Measurements from ENCODE around the gene YTHDF2. TPM values are rescaled to one million over a fixed set of nuclear protein-coding genes. Genes with fewer than 3 reads are reported as not detected.

The YTHDF2 gene
- total RNA-seq, 1 experiment from 2014 or later, result 90.6 TPM

DNA sequence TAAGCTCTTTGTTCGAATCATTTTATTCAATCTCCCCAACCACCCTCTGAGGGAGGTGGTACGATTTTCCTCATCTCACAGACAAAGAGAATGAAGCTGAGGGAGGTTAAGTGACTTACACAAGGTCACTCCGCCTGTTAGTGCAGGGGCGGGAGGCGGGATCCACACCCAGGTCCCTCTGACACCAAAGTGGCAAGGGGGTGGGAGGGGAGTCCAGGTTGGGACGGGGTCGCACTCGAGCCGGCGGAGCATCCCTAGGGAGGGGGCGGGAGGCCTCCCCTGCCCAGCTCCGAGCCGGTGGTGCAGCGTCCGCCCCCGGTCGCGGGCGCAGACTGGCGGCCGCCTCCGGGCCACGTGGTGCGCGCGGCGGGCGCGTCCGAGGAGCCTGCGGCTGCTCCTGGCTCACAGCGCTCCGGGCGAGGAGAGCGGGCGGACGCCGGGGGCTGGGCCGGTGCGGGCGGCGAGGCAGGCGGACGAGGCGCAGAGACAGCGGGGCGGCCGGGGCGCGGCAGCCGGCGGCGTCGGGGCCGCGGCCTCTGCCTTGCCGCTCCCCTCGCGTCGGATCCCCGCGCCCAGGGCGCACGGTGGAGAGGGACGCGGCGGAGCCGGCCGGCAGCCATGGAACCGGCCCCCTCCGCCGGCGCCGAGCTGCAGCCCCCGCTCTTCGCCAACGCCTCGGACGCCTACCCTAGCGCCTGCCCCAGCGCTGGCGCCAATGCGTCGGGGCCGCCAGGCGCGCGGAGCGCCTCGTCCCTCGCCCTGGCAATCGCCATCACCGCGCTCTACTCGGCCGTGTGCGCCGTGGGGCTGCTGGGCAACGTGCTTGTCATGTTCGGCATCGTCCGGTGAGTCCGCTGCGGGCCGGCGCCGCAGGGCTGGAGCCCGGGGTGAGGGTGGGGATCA, 75.3 kb downstream of the YTHDF2 start, which contains the start of gene OPRD1:
OPRD1 (plus strand) TSS at position 405 of the 903 bp plus-strand sequence; CDS start at position 619, 214 bp downstream.
- H3K9ac ChIP-seq (ENCODE audit: low read length), result no peak within 1 kb of the TSS
- H3K9me2 ChIP-seq (ENCODE audit: insufficient read depth), result no peaks in the 10 kb centered on the region
- ATAC-seq (no peak), DNase-seq (ENCODE audit: low read depth, low spot score) (no peak)
- ChIA-PET CTCF (no interaction called here), POLR2A (no interaction called here), RAD21 (ENCODE audit: low non-redundant PET in 1 of 2, low total read pairs in 2 of 2, uncharacterized antibody in 2 of 2, unreplicated experiment in 2 of 2) (no interaction called here)
- H3K4me3 ChIP-seq (replicated peaks in 1 of 2; ENCODE audit: low read depth in 1 of 2, low read length in 2 of 2), result no peak within 1 kb of the TSS
- no peak within 1 kb of the TSS for H3K27ac ChIP-seq (ENCODE audit: low read depth, low read length)
- no peaks in the 10 kb centered on the region for H3K79me2 ChIP-seq (ENCODE audit: insufficient read depth, low read length)
- H3K4me1 ChIP-seq (ENCODE audit: control insufficient read depth in 1 of 2, insufficient read depth in 2 of 2, low read length in 2 of 2), result no peaks in the 10 kb centered on the region
- H3K27me3 ChIP-seq (ENCODE audit: insufficient read depth, low read length), result 0 out of 2 replicates have a peak, but pooled peaks cover 4% of the 10 kb centered on the region
- TF ChIP-seq POLR2A (IDR thresholded peaks at IDR 0.05; ENCODE audit: borderline replicate concordance, extremely low read depth, insufficient read depth, insufficient read length), result no peak
- TF ChIP-seq EZH2phosphoT487 (IDR thresholded peaks at IDR 0.05; ENCODE audit: borderline replicate concordance), result no peak
- no peak for TF ChIP-seq ZNF274 (IDR thresholded peaks at IDR 0.05; ENCODE audit: low read depth, low read length)
- no peak for TF ChIP-seq SIN3A (IDR thresholded peaks at IDR 0.05; ENCODE audit: low read depth)
- no peak for TF ChIP-seq JUND (IDR thresholded peaks at IDR 0.05)
- TF ChIP-seq SP1 (IDR thresholded peaks at IDR 0.05; ENCODE audit: low read depth), result no peak
- TF ChIP-seq CBX3 (IDR thresholded peaks at IDR 0.05; ENCODE audit: low read depth), result no peak
- no peak for TF ChIP-seq RAD21 (IDR thresholded peaks at IDR 0.05; ENCODE audit: low read depth)
- no peak for TF ChIP-seq EGR1 (IDR thresholded peaks at IDR 0.05; ENCODE audit: low read depth)
- TF ChIP-seq, protein P1, sequence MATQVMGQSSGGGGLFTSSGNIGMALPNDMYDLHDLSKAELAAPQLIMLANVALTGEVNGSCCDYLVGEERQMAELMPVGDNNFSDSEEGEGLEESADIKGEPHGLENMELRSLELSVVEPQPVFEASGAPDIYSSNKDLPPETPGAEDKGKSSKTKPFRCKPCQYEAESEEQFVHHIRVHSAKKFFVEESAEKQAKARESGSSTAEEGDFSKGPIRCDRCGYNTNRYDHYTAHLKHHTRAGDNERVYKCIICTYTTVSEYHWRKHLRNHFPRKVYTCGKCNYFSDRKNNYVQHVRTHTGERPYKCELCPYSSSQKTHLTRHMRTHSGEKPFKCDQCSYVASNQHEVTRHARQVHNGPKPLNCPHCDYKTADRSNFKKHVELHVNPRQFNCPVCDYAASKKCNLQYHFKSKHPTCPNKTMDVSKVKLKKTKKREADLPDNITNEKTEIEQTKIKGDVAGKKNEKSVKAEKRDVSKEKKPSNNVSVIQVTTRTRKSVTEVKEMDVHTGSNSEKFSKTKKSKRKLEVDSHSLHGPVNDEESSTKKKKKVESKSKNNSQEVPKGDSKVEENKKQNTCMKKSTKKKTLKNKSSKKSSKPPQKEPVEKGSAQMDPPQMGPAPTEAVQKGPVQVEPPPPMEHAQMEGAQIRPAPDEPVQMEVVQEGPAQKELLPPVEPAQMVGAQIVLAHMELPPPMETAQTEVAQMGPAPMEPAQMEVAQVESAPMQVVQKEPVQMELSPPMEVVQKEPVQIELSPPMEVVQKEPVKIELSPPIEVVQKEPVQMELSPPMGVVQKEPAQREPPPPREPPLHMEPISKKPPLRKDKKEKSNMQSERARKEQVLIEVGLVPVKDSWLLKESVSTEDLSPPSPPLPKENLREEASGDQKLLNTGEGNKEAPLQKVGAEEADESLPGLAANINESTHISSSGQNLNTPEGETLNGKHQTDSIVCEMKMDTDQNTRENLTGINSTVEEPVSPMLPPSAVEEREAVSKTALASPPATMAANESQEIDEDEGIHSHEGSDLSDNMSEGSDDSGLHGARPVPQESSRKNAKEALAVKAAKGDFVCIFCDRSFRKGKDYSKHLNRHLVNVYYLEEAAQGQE (IDR thresholded peaks at IDR 0.05; ENCODE audit: low read depth), result no peak
- TF ChIP-seq CEBPB (IDR thresholded peaks at IDR 0.05; ENCODE audit: low read depth), result no peak
- no peak for TF ChIP-seq TCF7L2 (IDR thresholded peaks at IDR 0.05; ENCODE audit: borderline replicate concordance, extremely low read depth, insufficient read depth, insufficient read length)
- TF ChIP-seq FOSL1 (IDR thresholded peaks at IDR 0.05; ENCODE audit: low read depth), result no peak
- TF ChIP-seq, protein P2, sequence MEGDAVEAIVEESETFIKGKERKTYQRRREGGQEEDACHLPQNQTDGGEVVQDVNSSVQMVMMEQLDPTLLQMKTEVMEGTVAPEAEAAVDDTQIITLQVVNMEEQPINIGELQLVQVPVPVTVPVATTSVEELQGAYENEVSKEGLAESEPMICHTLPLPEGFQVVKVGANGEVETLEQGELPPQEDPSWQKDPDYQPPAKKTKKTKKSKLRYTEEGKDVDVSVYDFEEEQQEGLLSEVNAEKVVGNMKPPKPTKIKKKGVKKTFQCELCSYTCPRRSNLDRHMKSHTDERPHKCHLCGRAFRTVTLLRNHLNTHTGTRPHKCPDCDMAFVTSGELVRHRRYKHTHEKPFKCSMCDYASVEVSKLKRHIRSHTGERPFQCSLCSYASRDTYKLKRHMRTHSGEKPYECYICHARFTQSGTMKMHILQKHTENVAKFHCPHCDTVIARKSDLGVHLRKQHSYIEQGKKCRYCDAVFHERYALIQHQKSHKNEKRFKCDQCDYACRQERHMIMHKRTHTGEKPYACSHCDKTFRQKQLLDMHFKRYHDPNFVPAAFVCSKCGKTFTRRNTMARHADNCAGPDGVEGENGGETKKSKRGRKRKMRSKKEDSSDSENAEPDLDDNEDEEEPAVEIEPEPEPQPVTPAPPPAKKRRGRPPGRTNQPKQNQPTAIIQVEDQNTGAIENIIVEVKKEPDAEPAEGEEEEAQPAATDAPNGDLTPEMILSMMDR (IDR thresholded peaks at IDR 0.05 in 2 of 3, conservative IDR thresholded peaks at IDR 0.05 in 1 of 3; ENCODE audit: borderline replicate concordance in 1 of 3, insufficient read depth in 1 of 3, low read depth in 2 of 3, low read length in 2 of 3), result no peak
- intact Hi-C loops (cut with micrococcal nuclease), result no loop called here
- H3K36me3 ChIP-seq (ENCODE audit: control insufficient read depth in 1 of 2, insufficient read depth in 2 of 2, low read length in 2 of 2), result no peaks in the 10 kb centered on the region
- no peak within 1 kb of the TSS for H3K4me2 ChIP-seq (ENCODE audit: low read length)
- no peaks in the 10 kb centered on the region for H3K9me3 ChIP-seq (ENCODE audit: control insufficient read depth in 1 of 2, insufficient read depth in 1 of 2, low read depth in 1 of 2, low read length in 2 of 2)
- no peak within 1 kb of the TSS for H2AFZ ChIP-seq (ENCODE audit: low read depth, low read length, poor library complexity, severe bottlenecking)
- no peaks in the 10 kb centered on the region for H4K20me1 ChIP-seq (ENCODE audit: insufficient read depth)
- no TSS peak for BruUV-seq (replicated peaks)
